ENCODE data around the gene ARL5C. TPM values are rescaled to one million over a fixed set of nuclear protein-coding genes. Genes with fewer than 3 reads are reported as not detected.
A peak's percentile ranks its signal among the peaks of the same experiment; 100 is the strongest.

ARL5C gene
- total and polyA plus RNA-seq, 2 experiments from 2014 or later = not detected

DNA sequence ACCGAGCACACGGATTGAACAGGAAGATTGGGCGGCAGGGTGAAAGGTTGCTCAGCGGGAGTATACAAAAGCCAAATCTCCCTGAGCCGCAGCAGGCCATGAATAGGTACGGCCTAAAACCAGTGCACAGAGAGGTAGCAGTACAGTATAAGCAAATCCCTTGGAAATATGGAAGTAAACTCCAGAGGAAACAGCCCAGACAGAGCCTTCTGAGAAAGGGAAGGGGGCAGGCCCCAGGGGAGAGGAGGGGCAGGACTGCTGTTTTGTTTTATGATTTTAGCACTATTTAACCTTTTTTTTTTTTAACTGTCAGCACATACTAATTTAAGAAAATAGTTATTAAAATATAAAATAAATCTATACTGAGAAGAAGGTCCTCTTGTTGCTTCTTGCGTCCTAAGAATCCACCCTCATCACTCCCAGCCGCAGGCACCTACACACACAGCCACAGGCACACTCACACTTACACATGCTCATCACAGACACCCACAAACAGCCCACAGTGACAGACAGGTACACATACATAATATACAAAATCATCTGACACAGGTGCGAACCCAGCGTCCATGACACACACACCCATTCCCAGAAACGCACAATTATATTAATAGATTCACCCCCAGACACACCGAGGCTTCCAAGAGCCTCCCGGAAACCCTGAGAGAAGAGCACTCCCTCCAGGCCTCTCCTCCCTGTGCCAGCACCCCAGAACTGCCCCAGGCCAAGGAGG is 27.4 kb downstream of the ARL5C start:
- no peaks in the 10 kb centered on the region for H3K9me3 ChIP-seq (ENCODE audit: low read depth)
- H3K4me2 ChIP-seq = no peak overlapping the region
- no peak for DNase-seq (ENCODE audit: low spot score)
- WGBS (ENCODE audit: low lambda C conversion rate, missing lambda C conversion rate) = 92% methylated on average over 13 of the region's 13 CpGs
- H3K27me3 ChIP-seq = no peaks in the 10 kb centered on the region
- H3K27ac ChIP-seq = no peak overlapping the region
- peaks cover 4% of the 10 kb centered on the region for H3K4me1 ChIP-seq (ENCODE audit: insufficient read depth)
- TF ChIP-seq, protein P1, sequence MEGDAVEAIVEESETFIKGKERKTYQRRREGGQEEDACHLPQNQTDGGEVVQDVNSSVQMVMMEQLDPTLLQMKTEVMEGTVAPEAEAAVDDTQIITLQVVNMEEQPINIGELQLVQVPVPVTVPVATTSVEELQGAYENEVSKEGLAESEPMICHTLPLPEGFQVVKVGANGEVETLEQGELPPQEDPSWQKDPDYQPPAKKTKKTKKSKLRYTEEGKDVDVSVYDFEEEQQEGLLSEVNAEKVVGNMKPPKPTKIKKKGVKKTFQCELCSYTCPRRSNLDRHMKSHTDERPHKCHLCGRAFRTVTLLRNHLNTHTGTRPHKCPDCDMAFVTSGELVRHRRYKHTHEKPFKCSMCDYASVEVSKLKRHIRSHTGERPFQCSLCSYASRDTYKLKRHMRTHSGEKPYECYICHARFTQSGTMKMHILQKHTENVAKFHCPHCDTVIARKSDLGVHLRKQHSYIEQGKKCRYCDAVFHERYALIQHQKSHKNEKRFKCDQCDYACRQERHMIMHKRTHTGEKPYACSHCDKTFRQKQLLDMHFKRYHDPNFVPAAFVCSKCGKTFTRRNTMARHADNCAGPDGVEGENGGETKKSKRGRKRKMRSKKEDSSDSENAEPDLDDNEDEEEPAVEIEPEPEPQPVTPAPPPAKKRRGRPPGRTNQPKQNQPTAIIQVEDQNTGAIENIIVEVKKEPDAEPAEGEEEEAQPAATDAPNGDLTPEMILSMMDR (IDR thresholded peaks at IDR 0.05; ENCODE audit: poor library complexity) = no peak
- TF ChIP-seq EZH2phosphoT487 (IDR thresholded peaks at IDR 0.05; ENCODE audit: low read depth, severe bottlenecking, unreplicated experiment) (no peak), EZH2 (IDR thresholded peaks at IDR 0.05; ENCODE audit: borderline replicate concordance) (no peak)
- H3K4me3 ChIP-seq = no peak overlapping the region
- H3K9me2 ChIP-seq (replicated peaks; ENCODE audit: insufficient read depth) = no peaks in the 10 kb centered on the region
- H3K79me2 ChIP-seq = no peaks in the 10 kb centered on the region
- no peaks in the 10 kb centered on the region for H4K20me1 ChIP-seq (ENCODE audit: insufficient read depth, poor library complexity, severe bottlenecking)
- no peaks in the 10 kb centered on the region for H3K36me3 ChIP-seq (replicated peaks; ENCODE audit: insufficient read depth, low read depth)
- H2AFZ ChIP-seq = no peak overlapping the region

- H3K4me2 ChIP-seq = no peak overlapping the region
- WGBS (ENCODE audit: low lambda C conversion rate, missing lambda C conversion rate) = 80% methylated on average over 6 of the region's 6 CpGs
Observed at GRCh38 chr17:39134878-39135277, 31.1 kb downstream of the ARL5C start.

GRCh38 chr17:39132192-39132610 is 33.8 kb downstream of the ARL5C start:
- Histone ChIP-seq H3K4me3 (no peak overlapping the region), H3K4me1 (ENCODE audit: insufficient read depth) (no peaks in the 10 kb centered on the region), H3K36me3 (replicated peaks; ENCODE audit: insufficient read depth, low read depth) (no peaks in the 10 kb centered on the region), H2AFZ (no peak overlapping the region), H3K27me3 (no peaks in the 10 kb centered on the region), H4K20me1 (ENCODE audit: insufficient read depth, poor library complexity, severe bottlenecking) (no peaks in the 10 kb centered on the region), H3K9me3 (ENCODE audit: low read depth) (no peaks in the 10 kb centered on the region), H3K27ac (no peak overlapping the region), H3K9me2 (replicated peaks; ENCODE audit: insufficient read depth) (no peaks in the 10 kb centered on the region), H3K4me2 (no peak overlapping the region), H3K79me2 (no peaks in the 10 kb centered on the region)
- peak; percentile 39 for DNase-seq (ENCODE audit: low spot score)
- TF ChIP-seq, protein P1 (IDR thresholded peaks at IDR 0.05; ENCODE audit: poor library complexity) = no peak
- TF ChIP-seq EZH2 (IDR thresholded peaks at IDR 0.05; ENCODE audit: borderline replicate concordance) = no peak
- no peak for TF ChIP-seq EZH2phosphoT487 (IDR thresholded peaks at IDR 0.05; ENCODE audit: low read depth, severe bottlenecking, unreplicated experiment)
- WGBS (ENCODE audit: low lambda C conversion rate, missing lambda C conversion rate) = 81% methylated on average over 7 of the region's 7 CpGs

More at GRCh38 chr17:39134878-39135277, 31.1 kb downstream of the ARL5C start:
- no peak overlapping the region for H2AFZ ChIP-seq
- TF ChIP-seq EZH2 (IDR thresholded peaks at IDR 0.05; ENCODE audit: borderline replicate concordance) (no peak), EZH2phosphoT487 (IDR thresholded peaks at IDR 0.05; ENCODE audit: low read depth, severe bottlenecking, unreplicated experiment) (no peak)
- TF ChIP-seq, protein P1 (IDR thresholded peaks at IDR 0.05; ENCODE audit: poor library complexity) = no peak
- H3K9me3 ChIP-seq (ENCODE audit: low read depth) = no peaks in the 10 kb centered on the region
- DNase-seq (ENCODE audit: low spot score) = no peak
- no peaks in the 10 kb centered on the region for H3K79me2 ChIP-seq
- H3K27me3 ChIP-seq = no peaks in the 10 kb centered on the region
- no peak overlapping the region for H3K4me3 ChIP-seq
- H3K27ac ChIP-seq = no peak overlapping the region
- no peaks in the 10 kb centered on the region for H3K36me3 ChIP-seq (replicated peaks; ENCODE audit: insufficient read depth, low read depth)
- no peaks in the 10 kb centered on the region for H3K9me2 ChIP-seq (replicated peaks; ENCODE audit: insufficient read depth)
- no peaks in the 10 kb centered on the region for H3K4me1 ChIP-seq (ENCODE audit: insufficient read depth)
- H4K20me1 ChIP-seq (ENCODE audit: insufficient read depth, poor library complexity, severe bottlenecking) = no peaks in the 10 kb centered on the region
